Endometrial microvascular endothelial cells (primary cell): ENCODE measurements around the gene C1QB. TPM values are rescaled to one million over a fixed set of nuclear protein-coding genes. Genes with fewer than 3 reads are reported as not detected.

Experiments used
- in situ Hi-C: cut with HindIII; loops from 2 replicates; pipeline ENCODE4 v1.10.0; 2017; ENCODE audit warnings: low sequenced_read_pairs, low pct_unique_long_range_greater_than_20kb; ENCODE audit errors: inconsistent ontology term
- total RNA-seq: library from RNA; depleted of rRNA; stranded (reverse); fragments of >200 nt; gene quantifications from one replicate; pipeline ENCODE4 v1.2.3, GENCODE V29; 2015; ENCODE audit errors: inconsistent ontology term

C1QB gene
- total RNA-seq, 1 donor from 2014 or later, result not detected

DNA sequence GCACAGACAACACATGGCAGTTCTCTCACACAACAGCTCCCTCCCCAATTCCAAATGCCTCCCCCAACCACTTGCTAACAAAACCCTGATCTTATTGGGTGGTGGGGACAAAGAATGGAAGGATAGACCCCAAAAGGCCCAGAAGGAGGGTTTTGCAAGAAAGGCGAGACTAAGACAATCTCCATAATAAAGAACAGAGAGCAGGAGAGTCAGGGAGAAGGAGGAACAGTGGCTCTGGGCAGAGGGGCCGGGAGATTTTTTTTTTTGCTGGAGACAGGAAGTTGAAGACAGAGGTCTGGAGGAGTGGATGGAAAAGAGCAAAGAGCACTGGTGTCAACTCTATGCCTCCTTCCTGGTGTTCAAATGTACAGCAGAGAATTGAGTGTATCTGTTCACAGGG, 23.1 kb upstream of the C1QB start:
- in situ Hi-C loops, result no loop called here

DNA sequence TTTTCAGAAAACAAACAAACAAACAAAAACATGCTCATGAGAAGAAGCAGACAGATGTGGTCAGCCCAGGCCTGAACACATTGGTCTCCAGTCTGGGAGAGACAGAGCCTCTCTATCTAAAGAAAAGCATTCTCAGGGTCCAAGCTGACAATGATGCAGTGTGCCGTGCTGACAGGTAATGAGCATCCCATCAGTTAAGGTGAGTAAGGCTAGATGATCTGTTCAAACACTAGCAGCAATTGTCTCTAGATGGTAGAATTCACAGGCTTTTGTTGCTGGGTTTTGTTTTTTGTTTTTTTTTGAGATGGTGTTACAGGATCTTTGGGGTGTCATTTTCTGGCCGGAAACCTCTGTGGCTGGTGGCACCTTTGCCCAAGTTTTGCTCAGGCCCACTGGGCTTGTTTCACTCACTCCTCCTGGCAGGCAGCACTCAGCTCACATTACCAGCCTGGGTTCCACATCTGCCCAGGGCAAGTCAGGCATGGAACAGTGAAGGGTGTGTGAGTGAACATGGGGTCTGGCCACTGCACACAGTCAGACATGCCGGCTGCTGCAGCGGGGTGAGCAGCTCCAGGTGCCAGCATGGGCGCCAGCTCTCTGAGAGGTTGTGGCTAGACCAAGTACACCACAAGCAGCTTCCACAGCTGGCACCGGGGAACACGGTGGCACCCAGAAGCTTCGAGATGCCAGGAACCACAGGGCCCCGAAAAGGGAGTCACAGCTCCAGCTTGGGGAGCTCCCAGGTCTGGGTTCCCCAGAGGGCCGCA, 19.2 kb upstream of the C1QB start:
- in situ Hi-C loops, result no loop called here

DNA sequence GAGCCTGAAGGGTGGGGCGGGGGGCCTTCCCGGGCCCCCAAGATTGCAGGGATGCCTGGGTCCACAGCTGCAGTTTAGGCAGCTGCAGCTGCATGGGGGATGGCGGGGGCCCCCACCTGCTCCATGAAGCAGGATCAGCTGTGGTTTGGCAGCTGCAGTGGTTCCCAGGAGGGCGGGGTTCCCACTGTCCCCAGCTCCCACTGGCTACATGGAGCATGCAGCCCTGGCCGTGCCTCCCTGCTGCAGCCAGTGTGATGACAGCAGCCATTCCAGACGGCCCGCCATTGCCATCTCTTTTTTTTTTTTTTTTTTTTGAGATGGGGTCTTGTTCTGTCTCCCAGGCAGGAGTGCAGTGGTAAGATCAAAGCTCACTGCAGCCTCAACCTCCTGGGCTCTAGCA, 17.6 kb upstream of the C1QB start:
- in situ Hi-C loops, result no loop called here

DNA sequence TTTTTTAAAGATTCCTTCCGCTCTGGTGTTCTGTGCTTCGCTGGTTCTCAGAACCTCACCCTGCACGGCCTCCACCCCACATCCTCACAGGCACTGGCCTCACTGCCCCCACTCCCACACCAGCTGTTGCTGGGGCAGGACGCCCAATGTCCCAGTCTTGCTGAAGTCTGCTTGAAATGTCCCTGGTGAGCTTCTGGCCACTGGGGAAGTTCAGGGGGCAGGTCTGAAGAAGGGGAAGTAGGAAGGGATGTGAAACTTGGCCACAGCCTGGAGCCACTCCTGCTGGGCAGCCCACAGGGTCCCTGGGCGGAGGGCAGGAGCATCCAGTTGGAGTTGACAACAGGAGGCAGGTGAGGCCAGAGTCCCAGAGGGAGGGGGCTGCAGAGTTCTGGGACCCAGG, 16.7 kb upstream of the C1QB start, which contains the start of gene C1QA:
C1QA (plus strand) TSS at position 276 of the 400 bp plus-strand sequence. CDS start 989 bp downstream, outside the sequence.
- in situ Hi-C loops, result no loop called here

DNA sequence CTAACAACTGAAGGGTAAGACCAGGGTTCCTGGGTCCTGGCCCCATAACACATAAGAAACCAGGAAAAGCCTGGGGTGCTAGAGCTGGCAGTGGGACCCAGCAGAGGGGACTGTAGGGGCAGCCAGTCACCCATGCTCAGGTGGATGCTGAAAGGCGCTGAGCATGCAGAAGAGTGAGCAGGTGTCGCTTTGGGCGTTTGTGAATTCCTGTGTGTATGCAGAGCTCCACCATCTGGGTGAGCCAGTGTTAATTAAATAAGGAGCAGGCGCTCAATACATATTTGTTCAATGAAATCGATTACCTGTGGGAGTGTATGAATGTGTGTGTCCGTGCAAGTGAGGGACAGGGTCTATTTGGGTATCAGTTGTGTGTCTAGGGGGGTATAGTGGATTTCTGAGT, 16.1 kb upstream of the C1QB start:
- in situ Hi-C loops, result no loop called here

DNA sequence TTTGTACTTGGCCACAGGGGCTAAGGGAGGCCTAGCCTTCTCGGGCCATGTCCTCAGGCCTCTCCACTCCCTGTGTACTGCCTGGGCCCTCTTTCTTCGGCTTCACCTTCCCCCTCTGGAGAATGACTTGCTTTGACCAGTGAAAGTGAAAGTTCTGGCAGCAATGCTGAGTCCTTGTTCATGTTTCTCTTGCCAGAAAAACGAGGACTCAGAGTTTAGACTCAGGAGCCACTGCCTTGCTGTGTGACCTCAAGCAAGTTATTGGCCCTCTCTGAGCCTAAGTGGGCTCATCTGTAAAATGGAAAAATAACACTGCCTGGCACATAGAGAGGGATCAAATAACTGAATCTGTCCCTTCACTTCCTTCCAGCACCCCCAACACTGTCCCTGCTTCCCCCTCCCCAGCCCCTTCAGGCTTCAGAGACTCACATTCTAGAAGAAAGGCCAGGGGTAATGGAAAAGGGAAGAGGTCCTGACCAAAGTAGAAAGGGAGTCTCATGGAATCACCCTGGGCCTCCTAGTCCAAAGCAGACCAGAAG, 15.1 kb upstream of the C1QB start:
- in situ Hi-C loops, result no loop called here

DNA sequence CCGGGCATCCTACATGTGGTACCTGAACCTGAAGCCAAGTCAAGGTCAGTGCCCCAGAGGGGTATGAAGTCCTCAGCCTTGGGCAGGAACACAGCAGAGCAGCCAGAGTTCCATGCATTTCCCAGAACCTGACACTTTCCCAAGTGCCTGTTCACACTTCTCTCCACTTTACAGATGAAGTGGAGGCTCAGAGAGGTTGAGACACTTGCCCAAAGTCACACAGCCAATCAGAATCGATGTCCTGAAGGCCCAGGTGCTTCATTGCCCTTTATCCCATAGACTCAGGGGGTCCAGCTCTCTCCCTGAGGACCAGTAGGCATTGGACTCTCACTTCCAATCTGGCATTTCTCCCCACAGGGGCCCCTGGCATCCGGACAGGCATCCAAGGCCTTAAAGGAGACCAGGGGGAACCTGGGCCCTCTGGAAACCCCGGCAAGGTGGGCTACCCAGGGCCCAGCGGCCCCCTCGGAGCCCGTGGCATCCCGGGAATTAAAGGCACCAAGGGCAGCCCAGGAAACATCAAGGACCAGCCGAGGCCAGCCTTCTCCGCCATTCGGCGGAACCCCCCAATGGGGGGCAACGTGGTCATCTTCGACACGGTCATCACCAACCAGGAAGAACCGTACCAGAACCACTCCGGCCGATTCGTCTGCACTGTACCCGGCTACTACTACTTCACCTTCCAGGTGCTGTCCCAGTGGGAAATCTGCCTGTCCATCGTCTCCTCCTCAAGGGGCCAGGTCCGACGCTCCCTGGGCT, 14.4 kb upstream of the C1QB start:
- in situ Hi-C loops, result no loop called here

DNA sequence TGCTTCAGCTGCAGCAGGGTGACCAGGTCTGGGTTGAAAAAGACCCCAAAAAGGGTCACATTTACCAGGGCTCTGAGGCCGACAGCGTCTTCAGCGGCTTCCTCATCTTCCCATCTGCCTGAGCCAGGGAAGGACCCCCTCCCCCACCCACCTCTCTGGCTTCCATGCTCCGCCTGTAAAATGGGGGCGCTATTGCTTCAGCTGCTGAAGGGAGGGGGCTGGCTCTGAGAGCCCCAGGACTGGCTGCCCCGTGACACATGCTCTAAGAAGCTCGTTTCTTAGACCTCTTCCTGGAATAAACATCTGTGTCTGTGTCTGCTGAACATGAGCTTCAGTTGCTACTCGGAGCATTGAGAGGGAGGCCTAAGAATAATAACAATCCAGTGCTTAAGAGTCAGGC, 13.8 kb upstream of the C1QB start:
- in situ Hi-C loops, result no loop called here

DNA sequence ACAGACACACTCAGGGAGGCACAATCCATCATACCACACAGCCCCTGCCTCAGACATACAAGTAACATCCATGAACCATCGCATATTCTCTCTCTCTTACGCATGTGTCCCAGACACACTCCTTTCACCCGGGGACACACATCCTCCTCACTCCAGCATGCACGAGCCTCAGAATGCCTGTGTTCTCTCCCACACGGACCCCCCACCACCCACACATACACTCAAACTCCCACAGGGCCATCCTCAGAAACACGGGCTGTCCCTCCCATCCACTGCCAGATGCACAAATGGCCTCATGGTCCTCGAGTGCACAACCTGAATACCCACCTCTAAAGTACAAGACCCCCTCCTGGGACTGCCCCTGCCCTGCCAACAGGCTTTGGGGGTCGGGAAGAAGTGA, 11.8 kb upstream of the C1QB start:
- in situ Hi-C loops, result no loop called here

DNA sequence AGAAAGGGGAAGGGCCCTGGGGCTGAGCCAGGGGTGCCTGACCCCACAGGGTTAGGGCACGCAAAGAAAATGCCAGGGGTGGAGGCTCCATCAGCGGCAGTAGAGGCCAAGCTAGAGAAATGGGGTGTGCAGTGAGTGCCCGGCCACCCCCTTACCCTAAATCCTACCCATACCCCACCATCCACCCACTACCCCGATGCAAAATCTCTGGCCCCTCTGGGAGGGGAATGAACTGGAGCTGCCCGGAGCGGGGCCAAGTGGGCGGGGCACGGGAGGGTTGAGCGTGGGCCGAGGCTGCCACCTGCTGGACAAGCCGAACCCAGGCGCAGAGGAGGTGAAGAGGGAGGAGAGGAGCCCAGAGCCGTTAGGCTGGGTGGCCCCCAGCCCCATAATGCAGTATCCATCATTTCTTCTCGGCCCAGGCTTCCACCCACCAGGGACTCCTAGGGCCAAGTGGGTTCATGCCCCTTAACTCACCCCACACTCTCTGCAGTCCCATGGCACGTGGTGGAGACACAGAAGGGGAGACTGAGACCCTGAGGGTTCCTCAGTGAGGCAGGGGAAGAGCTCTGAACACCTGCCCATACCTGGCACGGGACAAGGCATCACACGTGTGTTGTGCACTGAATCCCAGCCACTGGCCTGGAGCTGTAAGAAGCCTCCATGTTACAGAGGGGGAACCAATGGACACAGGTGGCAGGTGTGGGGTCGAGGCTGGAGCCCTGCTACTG, 11.0 kb upstream of the C1QB start:
- in situ Hi-C loops, result no loop called here

DNA sequence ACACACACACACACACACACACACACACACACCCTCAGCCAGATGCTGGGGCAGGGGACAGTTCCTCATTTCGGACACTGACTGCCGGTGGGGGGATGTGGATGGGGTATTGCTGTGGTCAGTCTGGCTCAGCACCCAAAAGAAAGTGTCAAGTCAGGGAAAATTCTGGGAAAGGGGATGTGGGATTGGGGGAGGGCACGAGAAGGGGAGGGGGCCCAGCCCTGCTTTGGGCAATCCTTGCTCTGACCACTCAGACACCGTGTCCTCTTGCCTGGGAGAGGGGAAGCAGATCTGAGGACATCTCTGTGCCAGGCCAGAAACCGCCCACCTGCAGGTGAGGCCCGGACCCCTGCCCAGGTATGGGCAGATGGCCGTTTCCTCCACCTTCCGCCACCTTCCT, 9.7 kb upstream of the C1QB start, which contains the start of gene C1QC:
C1QC (plus strand) TSS at position 253 of the 400 bp plus-strand sequence. CDS start 391 bp downstream, outside the sequence.
- in situ Hi-C loops, result no loop called here

DNA sequence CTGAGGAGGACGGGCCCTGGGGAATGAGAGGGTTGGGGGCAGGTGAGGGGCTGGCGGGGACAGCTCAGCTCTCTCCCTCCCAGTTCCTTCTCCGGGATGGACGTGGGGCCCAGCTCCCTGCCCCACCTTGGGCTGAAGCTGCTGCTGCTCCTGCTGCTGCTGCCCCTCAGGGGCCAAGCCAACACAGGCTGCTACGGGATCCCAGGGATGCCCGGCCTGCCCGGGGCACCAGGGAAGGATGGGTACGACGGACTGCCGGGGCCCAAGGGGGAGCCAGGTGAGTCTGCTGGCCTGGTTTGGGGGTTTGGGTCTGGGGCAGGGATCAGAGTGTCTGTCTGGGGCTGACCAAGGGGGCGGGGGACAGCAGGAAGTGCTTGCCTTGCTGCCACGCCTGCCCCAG, 9.1 kb upstream of the C1QB start:
- in situ Hi-C loops, result no loop called here

DNA sequence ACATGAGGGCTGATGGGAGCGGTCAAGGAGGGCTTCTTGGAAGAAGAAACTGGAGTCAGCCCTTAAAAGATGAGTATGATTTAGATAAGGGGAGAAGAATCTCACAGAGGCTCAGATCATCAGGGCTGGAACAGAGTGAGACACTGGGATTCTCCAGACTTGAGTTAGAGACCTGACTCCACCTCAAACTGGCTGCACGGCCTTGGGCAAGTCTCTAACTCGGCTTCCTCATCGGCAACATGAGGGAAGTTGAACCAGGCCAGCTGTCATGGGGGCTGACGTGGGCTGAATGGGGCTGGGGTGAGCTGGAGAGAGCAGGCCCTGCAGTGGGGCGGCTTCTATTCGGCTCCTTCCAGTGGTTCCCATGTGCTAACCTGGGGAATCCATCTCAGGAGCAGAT, 7.1 kb upstream of the C1QB start:
- in situ Hi-C loops, result no loop called here

DNA sequence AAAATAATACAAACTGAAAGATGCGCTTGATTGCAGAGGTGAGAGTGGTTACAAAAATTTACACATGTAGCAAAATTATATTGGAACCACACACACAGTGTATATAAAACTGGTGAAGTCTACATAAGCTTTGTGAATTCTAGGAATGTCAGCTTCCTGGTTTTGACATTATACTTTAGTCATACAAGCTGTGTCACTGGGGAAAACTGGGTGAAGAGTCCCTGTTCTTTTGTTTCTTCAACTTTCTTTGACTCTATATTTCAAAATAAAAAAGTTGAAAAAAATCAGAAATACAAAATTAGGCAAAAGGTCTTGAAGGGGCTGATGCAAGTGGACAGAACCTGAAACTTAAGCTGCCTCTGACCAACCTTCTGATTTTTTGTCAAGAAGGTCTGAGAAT, 6.7 kb upstream of the C1QB start:
- in situ Hi-C loops, result no loop called here

DNA sequence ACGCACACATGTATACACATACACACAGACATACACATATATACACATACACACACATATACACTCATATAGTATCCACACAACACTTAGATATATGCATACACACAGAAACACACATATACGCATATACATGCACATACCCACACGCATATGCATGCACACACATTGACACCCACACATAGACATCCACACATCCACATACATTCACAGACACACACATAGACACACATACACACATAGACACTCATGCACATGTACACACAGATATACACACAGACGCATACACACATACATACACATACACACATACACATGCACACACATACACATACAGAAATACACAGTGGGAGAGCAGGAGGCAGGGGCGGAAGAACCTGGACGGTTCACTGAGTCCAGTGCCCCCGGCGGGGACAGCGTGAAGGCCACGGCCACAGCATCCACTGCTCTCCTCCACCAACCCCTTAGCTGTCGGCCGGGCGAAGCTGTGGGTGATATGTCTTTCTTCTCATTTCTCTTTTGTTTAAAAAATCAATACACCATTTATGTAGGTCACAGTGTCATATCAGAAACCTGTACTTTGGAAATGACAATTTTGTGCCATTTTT, 2.8 kb upstream of the C1QB start:
- in situ Hi-C loops, result no loop called here

DNA sequence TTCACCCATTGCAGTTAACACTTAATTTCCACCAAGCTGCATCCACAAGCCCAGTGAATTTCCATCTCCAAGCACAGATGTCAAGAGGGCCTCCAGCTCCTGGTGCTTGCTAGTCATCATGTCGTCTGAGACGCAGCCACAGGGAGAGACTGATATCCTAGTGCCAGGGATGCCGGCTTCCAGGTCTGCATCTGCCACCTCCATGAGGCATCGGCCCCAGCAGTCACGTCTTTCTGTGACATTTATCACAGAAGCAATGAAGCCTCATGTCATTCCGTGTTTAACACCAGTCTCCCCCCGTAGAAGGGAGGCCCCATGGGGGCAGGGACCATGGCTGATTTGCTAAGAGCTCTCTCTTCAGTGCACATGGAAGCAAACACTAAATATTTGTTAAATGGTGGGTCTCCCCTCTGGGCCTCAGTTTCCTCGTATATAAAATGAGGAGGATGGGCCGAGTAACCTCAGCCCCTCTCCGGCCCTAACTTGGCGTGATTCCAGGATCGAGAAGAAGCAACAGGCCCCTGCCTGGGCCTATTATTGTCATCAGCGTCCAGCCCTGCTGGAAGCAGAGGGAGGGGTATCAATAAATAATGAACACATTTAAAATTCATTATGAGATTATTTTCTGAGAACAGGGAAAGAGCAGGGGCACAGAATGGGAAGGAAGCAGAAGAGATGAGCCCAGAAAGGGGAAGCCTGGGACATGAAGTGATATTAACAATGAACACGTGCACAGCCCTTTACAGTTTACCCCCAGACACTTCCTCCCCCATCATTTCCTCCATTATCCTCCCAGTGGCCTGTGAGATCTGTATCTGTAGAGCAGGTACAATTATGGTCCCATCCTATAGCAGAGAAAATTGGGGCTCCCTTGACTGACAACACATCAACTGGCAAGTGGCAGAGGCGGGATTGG, 837 bp upstream of the C1QB start:
- in situ Hi-C loops, result no loop called here

DNA sequence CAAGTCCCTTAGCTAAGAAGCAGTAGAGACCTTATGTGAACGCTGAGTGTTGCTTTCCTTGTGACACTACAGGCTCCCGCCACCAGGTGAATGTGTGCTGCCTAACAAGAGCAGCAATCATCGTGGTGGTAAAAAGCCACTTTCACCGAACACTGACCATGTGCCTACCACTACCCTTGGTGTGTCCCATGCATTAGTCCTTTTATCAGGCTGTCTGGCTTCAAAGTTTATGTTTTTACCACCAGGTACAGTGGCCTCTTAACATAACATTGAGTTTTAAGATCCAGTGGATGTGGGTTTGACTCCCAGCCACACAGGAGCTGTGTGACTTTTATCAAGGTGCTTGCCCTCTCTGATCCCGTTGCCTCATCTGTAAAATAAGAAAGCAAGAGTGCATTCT, 1.7 kb downstream of the C1QB start:
- in situ Hi-C loops, result no loop called here
